ENCODE results near the gene FRK.

Gene FRK

DNA sequence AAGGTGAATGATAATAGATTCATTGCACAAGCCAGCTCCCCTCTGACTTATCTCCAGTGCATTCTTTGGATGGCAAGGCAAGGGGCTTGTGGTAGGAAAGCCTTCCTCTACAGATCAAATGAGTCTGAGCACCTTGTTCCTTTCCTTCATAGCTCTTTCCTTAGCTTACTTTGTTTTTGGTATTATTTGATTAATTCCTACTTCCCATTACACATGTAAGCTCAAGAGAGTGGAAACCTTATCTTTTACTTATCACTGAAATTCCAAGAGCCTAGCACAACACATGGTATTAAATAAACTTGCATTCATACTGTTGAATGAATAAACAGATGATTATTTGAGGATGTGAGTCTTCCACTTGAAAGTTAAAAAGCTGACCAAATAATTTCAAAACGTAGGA lies 41.7 kb downstream of the FRK start:
- WGBS (ENCODE audit: extremely low coverage, insufficient coverage, low lambda C conversion rate) = no CpG with 5 or more reads among the region's 1 CpG
- Histone ChIP-seq H3K27ac (ENCODE audit: low read depth, low read length) (no peak overlapping the region), H3K79me2 (ENCODE audit: control insufficient read depth, insufficient read depth, low read length) (no peaks in the 10 kb centered on the region), H3K36me3 (ENCODE audit: control insufficient read depth, insufficient read depth, low read length) (no peaks in the 10 kb centered on the region), H2BK5ac (ENCODE audit: low read length) (no peak overlapping the region), H3K79me1 (ENCODE audit: low read length) (no peaks in the 10 kb centered on the region), H3K4ac (ENCODE audit: low read depth, low read length) (no peak overlapping the region), H3K23ac (ENCODE audit: low read length) (no peak overlapping the region), H4K8ac (ENCODE audit: low read depth, low read length) (no peak overlapping the region), H2BK15ac (replicated peaks; ENCODE audit: low read depth) (no peak overlapping the region), H3K9ac (ENCODE audit: low read length) (no peak overlapping the region), H2AK5ac (ENCODE audit: low read length) (no peak overlapping the region), H3K18ac (ENCODE audit: low read length) (no peak overlapping the region), H2BK120ac (ENCODE audit: low read depth, low read length) (no peak overlapping the region), H3K27me3 (ENCODE audit: insufficient read depth, low read length, poor library complexity) (no peaks in the 10 kb centered on the region), H3K56ac (ENCODE audit: low read length) (no peak overlapping the region), H3K4me2 (ENCODE audit: low read length) (no peak overlapping the region), H3K4me3 (ENCODE audit: low read length) (no peak overlapping the region), H3K4me1 (ENCODE audit: control insufficient read depth, low read depth, low read length) (no peaks in the 10 kb centered on the region), H4K5ac (ENCODE audit: low read length) (no peak overlapping the region)
- DNase-seq = no peak

DNA sequence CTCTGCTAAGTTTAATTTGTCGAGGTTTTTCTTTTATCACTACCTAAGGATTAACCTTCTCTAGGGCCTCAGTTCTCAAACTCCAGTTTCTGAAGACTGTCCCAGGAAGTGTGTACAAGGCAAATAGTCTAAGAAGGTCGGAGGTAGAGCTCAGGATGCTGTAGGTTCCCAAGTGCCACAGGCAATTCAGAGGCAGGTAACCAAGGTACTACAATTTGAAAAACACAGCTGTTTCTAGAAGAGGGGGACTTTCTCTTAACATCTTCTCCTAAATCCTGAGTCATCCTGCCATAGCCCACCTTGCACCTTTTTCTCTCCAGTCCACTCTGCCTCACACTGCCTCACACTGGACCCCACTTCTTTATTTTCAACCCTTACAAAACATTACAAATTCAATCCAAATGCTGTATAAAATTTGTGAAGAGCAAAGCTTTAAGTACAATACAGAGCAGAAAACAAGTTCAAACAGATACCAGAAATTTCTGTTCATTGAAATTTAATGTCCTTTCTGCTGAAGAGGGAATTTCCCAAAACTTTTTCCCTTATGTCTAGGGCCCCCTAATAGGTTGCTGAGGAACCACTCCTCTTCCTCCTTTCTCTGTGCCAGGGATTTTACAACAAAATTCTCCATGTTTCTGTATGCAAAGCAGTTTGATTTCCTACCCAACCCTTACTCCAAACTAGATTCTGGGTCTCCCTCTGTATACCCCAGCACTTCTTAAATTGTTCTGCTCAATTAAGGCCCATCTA lies 43.0 kb downstream of the FRK start:
- Histone ChIP-seq H3K9ac (ENCODE audit: low read length) (no peak overlapping the region), H3K4me2 (ENCODE audit: low read length) (no peak overlapping the region), H2BK120ac (ENCODE audit: low read depth, low read length) (no peak overlapping the region), H4K8ac (ENCODE audit: low read depth, low read length) (no peak overlapping the region), H3K27me3 (ENCODE audit: insufficient read depth, low read length, poor library complexity) (no peaks in the 10 kb centered on the region), H2AK5ac (ENCODE audit: low read length) (no peak overlapping the region), H2BK5ac (ENCODE audit: low read length) (no peak overlapping the region), H4K5ac (ENCODE audit: low read length) (no peak overlapping the region), H3K23ac (ENCODE audit: low read length) (no peak overlapping the region), H3K18ac (ENCODE audit: low read length) (no peak overlapping the region), H3K4me3 (ENCODE audit: low read length) (no peak overlapping the region), H3K4ac (ENCODE audit: low read depth, low read length) (no peak overlapping the region), H3K56ac (ENCODE audit: low read length) (no peak overlapping the region), H3K36me3 (ENCODE audit: control insufficient read depth, insufficient read depth, low read length) (no peaks in the 10 kb centered on the region), H2BK15ac (replicated peaks; ENCODE audit: low read depth) (no peak overlapping the region), H3K27ac (ENCODE audit: low read depth, low read length) (no peak overlapping the region), H3K79me2 (ENCODE audit: control insufficient read depth, insufficient read depth, low read length) (no peaks in the 10 kb centered on the region), H3K79me1 (ENCODE audit: low read length) (no peaks in the 10 kb centered on the region), H3K4me1 (ENCODE audit: control insufficient read depth, low read depth, low read length) (no peaks in the 10 kb centered on the region)
- no peak for DNase-seq
- no CpG with 5 or more reads among the region's 2 CpGs for WGBS (ENCODE audit: extremely low coverage, insufficient coverage, low lambda C conversion rate)

DNA sequence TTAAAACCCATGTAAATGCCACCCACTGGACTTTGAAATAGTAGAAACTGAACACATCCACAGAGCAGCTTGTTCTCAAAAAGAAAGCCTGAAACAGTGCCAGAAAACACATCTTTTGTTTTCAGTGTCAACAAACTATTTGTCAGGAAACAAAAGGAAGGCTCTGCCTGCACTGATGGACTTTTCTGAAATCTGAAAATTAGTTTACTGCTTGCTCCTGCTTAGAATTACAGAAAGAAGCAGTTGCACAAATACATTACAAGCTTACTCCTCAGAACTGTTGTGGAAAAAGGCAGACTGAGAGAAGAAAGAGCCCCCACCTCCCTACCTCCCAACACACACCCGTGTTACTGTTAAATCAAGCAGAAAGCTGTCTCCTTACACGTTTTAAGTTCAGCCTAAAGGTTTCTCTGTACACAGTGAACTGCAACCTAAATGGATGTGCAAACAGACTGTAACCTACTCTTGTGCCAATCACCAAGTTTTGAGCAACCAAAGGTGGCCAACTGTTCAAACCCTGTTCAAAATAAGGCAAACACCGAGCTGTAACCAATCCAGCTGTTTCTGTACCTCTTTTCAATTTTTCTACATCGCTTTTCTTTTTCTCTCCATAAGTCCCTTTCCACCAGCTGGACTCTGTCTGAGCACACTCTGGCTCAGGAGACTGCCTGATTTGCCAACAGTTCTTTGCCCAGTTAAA lies 43.7 kb downstream of the FRK start:
- DNase-seq = no peak
- H3K27me3 ChIP-seq (ENCODE audit: insufficient read depth, low read length, poor library complexity) = no peaks in the 10 kb centered on the region
- no peak overlapping the region for H4K5ac ChIP-seq (ENCODE audit: low read length)
- no CpG with 5 or more reads among the region's 4 CpGs for WGBS (ENCODE audit: extremely low coverage, insufficient coverage, low lambda C conversion rate)
- H2BK5ac ChIP-seq (ENCODE audit: low read length) = no peak overlapping the region
- H3K36me3 ChIP-seq (ENCODE audit: control insufficient read depth, insufficient read depth, low read length) = no peaks in the 10 kb centered on the region
- H3K27ac ChIP-seq (ENCODE audit: low read depth, low read length) = no peak overlapping the region
- H3K4me1 ChIP-seq (ENCODE audit: control insufficient read depth, low read depth, low read length) = no peaks in the 10 kb centered on the region
- H3K56ac ChIP-seq (ENCODE audit: low read length) = no peak overlapping the region
- H3K23ac ChIP-seq (ENCODE audit: low read length) = no peak overlapping the region
- no peaks in the 10 kb centered on the region for H3K79me1 ChIP-seq (ENCODE audit: low read length)
- H3K4me2 ChIP-seq (ENCODE audit: low read length) = no peak overlapping the region
- H3K9ac ChIP-seq (ENCODE audit: low read length) = no peak overlapping the region
- H3K18ac ChIP-seq (ENCODE audit: low read length) = no peak overlapping the region
- H2BK15ac ChIP-seq (replicated peaks; ENCODE audit: low read depth) = no peak overlapping the region
- no peak overlapping the region for H3K4ac ChIP-seq (ENCODE audit: low read depth, low read length)
- no peak overlapping the region for H2AK5ac ChIP-seq (ENCODE audit: low read length)
- no peak overlapping the region for H4K8ac ChIP-seq (ENCODE audit: low read depth, low read length)
- no peak overlapping the region for H2BK120ac ChIP-seq (ENCODE audit: low read depth, low read length)
- no peaks in the 10 kb centered on the region for H3K79me2 ChIP-seq (ENCODE audit: control insufficient read depth, insufficient read depth, low read length)
- H3K4me3 ChIP-seq (ENCODE audit: low read length) = no peak overlapping the region

DNA sequence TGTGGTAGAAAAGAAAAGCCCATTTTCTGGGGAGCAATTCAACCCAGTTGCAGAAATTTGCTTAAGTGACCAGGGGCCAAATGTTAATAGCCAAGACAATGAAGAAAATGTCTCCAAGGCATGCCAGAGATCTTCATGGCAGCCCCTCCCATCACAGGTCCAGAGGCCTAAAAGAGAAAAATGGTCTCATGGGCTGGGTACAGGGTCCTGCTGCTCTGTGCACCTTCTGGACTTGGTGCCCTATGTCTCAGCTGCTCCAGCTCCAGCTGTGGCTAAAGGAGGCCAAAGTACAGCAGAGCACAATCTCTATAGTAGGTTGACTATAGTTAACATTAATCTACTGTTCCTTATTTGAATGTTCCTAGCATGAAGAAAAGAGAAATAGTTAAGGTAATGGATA lies 44.7 kb downstream of the FRK start:
- Histone ChIP-seq H2BK15ac (replicated peaks; ENCODE audit: low read depth) (no peak overlapping the region), H3K36me3 (ENCODE audit: control insufficient read depth, insufficient read depth, low read length) (no peaks in the 10 kb centered on the region), H3K9ac (ENCODE audit: low read length) (no peak overlapping the region), H3K23ac (ENCODE audit: low read length) (no peak overlapping the region), H3K79me1 (ENCODE audit: low read length) (no peaks in the 10 kb centered on the region), H3K4me1 (ENCODE audit: control insufficient read depth, low read depth, low read length) (no peaks in the 10 kb centered on the region), H2BK120ac (ENCODE audit: low read depth, low read length) (no peak overlapping the region), H3K4ac (ENCODE audit: low read depth, low read length) (no peak overlapping the region), H2BK5ac (ENCODE audit: low read length) (no peak overlapping the region), H2AK5ac (ENCODE audit: low read length) (no peak overlapping the region), H4K5ac (ENCODE audit: low read length) (no peak overlapping the region), H3K4me2 (ENCODE audit: low read length) (no peak overlapping the region), H3K27ac (ENCODE audit: low read depth, low read length) (no peak overlapping the region), H3K56ac (ENCODE audit: low read length) (no peak overlapping the region), H3K18ac (ENCODE audit: low read length) (no peak overlapping the region), H3K27me3 (ENCODE audit: insufficient read depth, low read length, poor library complexity) (no peaks in the 10 kb centered on the region), H3K4me3 (ENCODE audit: low read length) (no peak overlapping the region), H4K8ac (ENCODE audit: low read depth, low read length) (no peak overlapping the region), H3K79me2 (ENCODE audit: control insufficient read depth, insufficient read depth, low read length) (no peaks in the 10 kb centered on the region)
- no peak for DNase-seq

DNA sequence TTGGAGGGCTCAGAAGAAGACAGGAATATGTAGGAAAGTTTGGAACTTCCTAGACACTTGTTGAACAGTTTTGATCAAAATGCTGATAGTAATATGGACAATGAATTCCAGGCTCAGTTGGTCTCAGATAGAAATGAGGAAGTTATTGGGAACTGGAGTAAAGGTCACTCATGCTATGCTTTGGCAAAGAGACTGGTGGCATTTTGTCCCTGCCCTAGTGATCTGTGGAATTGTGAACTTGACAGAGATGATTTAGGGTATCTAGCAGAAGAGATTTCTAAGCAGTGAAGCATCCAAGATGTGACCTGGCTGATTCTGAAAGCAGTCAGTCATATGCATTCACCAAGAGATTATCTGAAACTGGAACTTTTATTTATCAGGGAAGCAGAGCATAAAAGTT lies 45.1 kb downstream of the FRK start:
- Histone ChIP-seq H3K18ac (ENCODE audit: low read length) (no peak overlapping the region), H3K27me3 (ENCODE audit: insufficient read depth, low read length, poor library complexity) (no peaks in the 10 kb centered on the region), H2AK5ac (ENCODE audit: low read length) (no peak overlapping the region), H4K5ac (ENCODE audit: low read length) (no peak overlapping the region), H3K23ac (ENCODE audit: low read length) (no peak overlapping the region), H3K4me3 (ENCODE audit: low read length) (no peak overlapping the region), H3K4me2 (ENCODE audit: low read length) (no peak overlapping the region), H3K27ac (ENCODE audit: low read depth, low read length) (no peak overlapping the region), H3K9ac (ENCODE audit: low read length) (no peak overlapping the region), H3K4ac (ENCODE audit: low read depth, low read length) (no peak overlapping the region), H3K79me1 (ENCODE audit: low read length) (no peaks in the 10 kb centered on the region), H3K4me1 (ENCODE audit: control insufficient read depth, low read depth, low read length) (no peaks in the 10 kb centered on the region), H3K36me3 (ENCODE audit: control insufficient read depth, insufficient read depth, low read length) (no peaks in the 10 kb centered on the region), H4K8ac (ENCODE audit: low read depth, low read length) (no peak overlapping the region), H3K79me2 (ENCODE audit: control insufficient read depth, insufficient read depth, low read length) (no peaks in the 10 kb centered on the region), H3K56ac (ENCODE audit: low read length) (no peak overlapping the region), H2BK15ac (replicated peaks; ENCODE audit: low read depth) (no peak overlapping the region), H2BK5ac (ENCODE audit: low read length) (no peak overlapping the region), H2BK120ac (ENCODE audit: low read depth, low read length) (no peak overlapping the region)
- DNase-seq = no peak

DNA sequence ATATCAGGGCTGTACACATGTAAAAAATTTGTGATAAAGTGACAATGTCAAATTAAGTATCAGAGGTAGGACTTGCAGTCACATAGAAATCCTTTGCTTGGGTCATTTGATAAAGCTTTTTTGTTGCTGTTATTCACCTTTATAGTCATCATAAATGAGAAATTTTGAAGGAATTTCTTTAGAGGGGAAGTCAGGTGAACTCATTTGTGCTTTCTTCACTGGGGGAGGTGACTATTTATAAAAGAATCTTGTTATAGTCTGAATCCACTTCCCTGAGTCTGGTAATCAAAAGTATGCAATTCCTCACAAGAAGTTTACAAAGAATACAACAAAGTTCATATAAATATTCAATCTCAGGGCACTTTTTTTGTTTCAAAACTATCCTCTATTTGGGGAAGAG lies 47.7 kb downstream of the FRK start:
- H3K23ac ChIP-seq (ENCODE audit: low read length) = no peak overlapping the region
- H3K4me2 ChIP-seq (ENCODE audit: low read length) = no peak overlapping the region
- H3K18ac ChIP-seq (ENCODE audit: low read length) = no peak overlapping the region
- no peak overlapping the region for H3K27ac ChIP-seq (ENCODE audit: low read depth, low read length)
- no peak overlapping the region for H2BK5ac ChIP-seq (ENCODE audit: low read length)
- H2AK5ac ChIP-seq (ENCODE audit: low read length) = no peak overlapping the region
- no peak overlapping the region for H4K5ac ChIP-seq (ENCODE audit: low read length)
- no peak overlapping the region for H4K8ac ChIP-seq (ENCODE audit: low read depth, low read length)
- no peaks in the 10 kb centered on the region for H3K79me1 ChIP-seq (ENCODE audit: low read length)
- H2BK15ac ChIP-seq (replicated peaks; ENCODE audit: low read depth) = no peak overlapping the region
- H3K4me3 ChIP-seq (ENCODE audit: low read length) = no peak overlapping the region
- H3K9ac ChIP-seq (ENCODE audit: low read length) = no peak overlapping the region
- no peak overlapping the region for H2BK120ac ChIP-seq (ENCODE audit: low read depth, low read length)
- H3K27me3 ChIP-seq (ENCODE audit: insufficient read depth, low read length, poor library complexity) = no peaks in the 10 kb centered on the region
- H3K36me3 ChIP-seq (ENCODE audit: control insufficient read depth, insufficient read depth, low read length) = no peaks in the 10 kb centered on the region
- no peak for DNase-seq
- no peaks in the 10 kb centered on the region for H3K79me2 ChIP-seq (ENCODE audit: control insufficient read depth, insufficient read depth, low read length)
- no peak overlapping the region for H3K4ac ChIP-seq (ENCODE audit: low read depth, low read length)
- H3K56ac ChIP-seq (ENCODE audit: low read length) = no peak overlapping the region
- no peaks in the 10 kb centered on the region for H3K4me1 ChIP-seq (ENCODE audit: control insufficient read depth, low read depth, low read length)

Measured in mesendoderm (in vitro differentiated cells).